Measurements from ENCODE around the gene TTN.

TTN gene

GRCh38 chr2:178628605-178629004 lies 178.6 kb downstream of the TTN start:
- DNase-seq (ENCODE audit: insufficient read length, low spot score) (no peak), FAIRE-seq (no peak)
- no peak for TF ChIP-seq CTCF (IDR thresholded peaks at IDR 0.05; ENCODE audit: insufficient read depth, missing control alignments)

- TF ChIP-seq CTCF (IDR thresholded peaks at IDR 0.05; ENCODE audit: insufficient read depth, missing control alignments), result no peak
- no peak for FAIRE-seq
- no peak for DNase-seq (ENCODE audit: insufficient read length, low spot score)
Measured at GRCh38 chr2:178627401-178627800, 179.8 kb downstream of the TTN start.

GRCh38 chr2:178615969-178616368 lies 191.3 kb downstream of the TTN start:
- TF ChIP-seq CTCF (IDR thresholded peaks at IDR 0.05; ENCODE audit: insufficient read depth, missing control alignments), result no peak
- FAIRE-seq, result no peak

GRCh38 chr2:178602901-178603300 lies 204.3 kb downstream of the TTN start:
- no peak for TF ChIP-seq CTCF (IDR thresholded peaks at IDR 0.05; ENCODE audit: insufficient read depth, missing control alignments)
- DNase-seq (ENCODE audit: insufficient read length, low spot score), result no peak
- FAIRE-seq, result no peak

More at GRCh38 chr2:178615969-178616368, 191.3 kb downstream of the TTN start:
- no peak for DNase-seq (ENCODE audit: insufficient read length, low spot score)

GRCh38 chr2:178592655-178593054 lies 214.6 kb downstream of the TTN start:
- DNase-seq (ENCODE audit: insufficient read length, low spot score) (no peak), FAIRE-seq (no peak)
- TF ChIP-seq CTCF (IDR thresholded peaks at IDR 0.05; ENCODE audit: insufficient read depth, missing control alignments), result no peak

- FAIRE-seq, result no peak
- TF ChIP-seq CTCF (IDR thresholded peaks at IDR 0.05; ENCODE audit: insufficient read depth, missing control alignments), result no peak
- no peak for DNase-seq (ENCODE audit: insufficient read length, low spot score)
Measured at GRCh38 chr2:178589335-178589734, 217.9 kb downstream of the TTN start.

GRCh38 chr2:178584666-178585065 lies 222.6 kb downstream of the TTN start:
- FAIRE-seq (no peak), DNase-seq (ENCODE audit: insufficient read length, low spot score) (no peak)
- no peak for TF ChIP-seq CTCF (IDR thresholded peaks at IDR 0.05; ENCODE audit: insufficient read depth, missing control alignments)
